ENCODE data around the gene SPATA6L. TPM values are rescaled to one million over a fixed set of nuclear protein-coding genes. Genes with fewer than 3 reads are reported as not detected.
A peak's percentile ranks its signal among the peaks of the same experiment; 100 is the strongest.

SPATA6L gene
- total RNA-seq, 1 donor from 2014 or later: 1.3 TPM

DNA sequence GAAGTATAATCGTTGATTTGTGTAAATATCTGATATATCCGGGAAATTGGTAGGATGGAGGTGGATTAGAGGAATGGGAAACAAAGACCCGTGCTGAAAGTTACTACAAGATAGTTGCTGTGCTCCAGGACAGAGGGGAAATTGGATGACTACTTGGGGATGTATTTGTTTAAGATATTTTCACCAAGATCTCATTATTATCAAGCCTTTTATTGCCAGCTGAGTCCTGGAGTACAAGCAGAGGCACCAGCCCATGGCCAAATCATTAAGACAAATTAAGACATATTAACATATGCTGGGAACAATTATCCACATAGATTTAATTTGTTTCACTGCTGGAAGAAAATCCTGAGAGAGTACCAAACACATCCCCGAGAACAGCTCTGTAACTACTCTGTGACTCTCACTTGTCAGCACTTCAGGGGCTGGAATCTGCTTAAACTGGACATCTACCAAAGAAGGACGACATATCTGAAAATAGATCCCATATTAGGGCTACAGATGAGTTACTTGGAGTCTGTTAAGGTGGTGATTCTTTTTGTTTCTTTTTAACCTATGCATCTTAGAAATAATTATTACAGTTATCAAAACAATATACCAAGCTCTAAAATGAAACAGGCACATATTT is 107.8 kb downstream of the SPATA6L start:
- DNase-seq (ENCODE audit: low read depth): no peak
- TF ChIP-seq, protein P1, sequence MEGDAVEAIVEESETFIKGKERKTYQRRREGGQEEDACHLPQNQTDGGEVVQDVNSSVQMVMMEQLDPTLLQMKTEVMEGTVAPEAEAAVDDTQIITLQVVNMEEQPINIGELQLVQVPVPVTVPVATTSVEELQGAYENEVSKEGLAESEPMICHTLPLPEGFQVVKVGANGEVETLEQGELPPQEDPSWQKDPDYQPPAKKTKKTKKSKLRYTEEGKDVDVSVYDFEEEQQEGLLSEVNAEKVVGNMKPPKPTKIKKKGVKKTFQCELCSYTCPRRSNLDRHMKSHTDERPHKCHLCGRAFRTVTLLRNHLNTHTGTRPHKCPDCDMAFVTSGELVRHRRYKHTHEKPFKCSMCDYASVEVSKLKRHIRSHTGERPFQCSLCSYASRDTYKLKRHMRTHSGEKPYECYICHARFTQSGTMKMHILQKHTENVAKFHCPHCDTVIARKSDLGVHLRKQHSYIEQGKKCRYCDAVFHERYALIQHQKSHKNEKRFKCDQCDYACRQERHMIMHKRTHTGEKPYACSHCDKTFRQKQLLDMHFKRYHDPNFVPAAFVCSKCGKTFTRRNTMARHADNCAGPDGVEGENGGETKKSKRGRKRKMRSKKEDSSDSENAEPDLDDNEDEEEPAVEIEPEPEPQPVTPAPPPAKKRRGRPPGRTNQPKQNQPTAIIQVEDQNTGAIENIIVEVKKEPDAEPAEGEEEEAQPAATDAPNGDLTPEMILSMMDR (IDR thresholded peaks at IDR 0.05; ENCODE audit: insufficient read depth, low read length, poor library complexity, severe bottlenecking): no peak
- H3K27me3 ChIP-seq (ENCODE audit: control insufficient read depth, insufficient read depth, low read length): no peaks in the 10 kb centered on the region
- no peak overlapping the region for H3K4me3 ChIP-seq (ENCODE audit: low read depth, low read length)
- no peaks in the 10 kb centered on the region for H3K36me3 ChIP-seq (ENCODE audit: control insufficient read depth, insufficient read depth, low read length)

- Histone ChIP-seq H3K36me3 (ENCODE audit: control insufficient read depth, insufficient read depth, low read length) (no peaks in the 10 kb centered on the region), H3K27me3 (ENCODE audit: control insufficient read depth, insufficient read depth, low read length) (no peaks in the 10 kb centered on the region), H3K4me3 (ENCODE audit: low read depth, low read length) (no peak overlapping the region)
- TF ChIP-seq, protein P1 (IDR thresholded peaks at IDR 0.05; ENCODE audit: insufficient read depth, low read length, poor library complexity, severe bottlenecking): no peak
- peak; percentile 26 for DNase-seq (ENCODE audit: low read depth)
Observed at GRCh38 chr9:4555236-4555635, 111.0 kb downstream of the SPATA6L start.

DNA sequence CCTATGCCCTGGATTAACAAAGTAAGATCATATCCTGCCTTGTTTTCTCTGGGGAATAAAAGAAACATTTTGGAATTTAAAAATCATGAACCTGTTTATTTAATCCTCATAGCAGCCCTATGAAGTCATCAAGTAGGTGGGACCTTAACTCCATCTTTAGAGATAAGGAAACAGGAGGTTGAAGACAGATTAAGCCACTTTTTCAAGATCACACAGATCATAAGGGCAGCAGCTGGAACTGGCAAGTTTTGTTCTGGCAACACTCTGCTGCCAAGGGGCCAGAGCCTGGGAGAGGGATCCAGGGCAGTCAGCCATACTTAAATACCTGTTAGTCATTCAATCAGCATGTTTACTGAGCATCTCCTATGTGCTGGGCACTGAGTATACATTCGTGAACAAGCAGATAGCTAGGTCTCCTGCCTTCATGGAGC is 112.3 kb downstream of the SPATA6L start:
- H3K4me3 ChIP-seq (ENCODE audit: low read depth, low read length): no peak overlapping the region
- H3K27me3 ChIP-seq (ENCODE audit: control insufficient read depth, insufficient read depth, low read length): no peaks in the 10 kb centered on the region
- H3K36me3 ChIP-seq (ENCODE audit: control insufficient read depth, insufficient read depth, low read length): no peaks in the 10 kb centered on the region
- TF ChIP-seq, protein P1 (IDR thresholded peaks at IDR 0.05; ENCODE audit: insufficient read depth, low read length, poor library complexity, severe bottlenecking): no peak
- DNase-seq (ENCODE audit: low read depth): no peak

GRCh38 chr9:4550777-4551484 is 115.3 kb downstream of the SPATA6L start:
- H3K36me3 ChIP-seq (ENCODE audit: control insufficient read depth, insufficient read depth, low read length): no peaks in the 10 kb centered on the region
- DNase-seq (ENCODE audit: low read depth): no peak

GRCh38 chr9:4549751-4550295 is 116.5 kb downstream of the SPATA6L start:
- Histone ChIP-seq H3K4me3 (ENCODE audit: low read depth, low read length) (no peak overlapping the region), H3K27me3 (ENCODE audit: control insufficient read depth, insufficient read depth, low read length) (no peaks in the 10 kb centered on the region), H3K36me3 (ENCODE audit: control insufficient read depth, insufficient read depth, low read length) (no peaks in the 10 kb centered on the region)
- no peak for DNase-seq (ENCODE audit: low read depth)
- TF ChIP-seq, protein P1 (IDR thresholded peaks at IDR 0.05; ENCODE audit: insufficient read depth, low read length, poor library complexity, severe bottlenecking): no peak

More at GRCh38 chr9:4550777-4551484, 115.3 kb downstream of the SPATA6L start:
- H3K4me3 ChIP-seq (ENCODE audit: low read depth, low read length): no peak overlapping the region
- no peaks in the 10 kb centered on the region for H3K27me3 ChIP-seq (ENCODE audit: control insufficient read depth, insufficient read depth, low read length)
- TF ChIP-seq, protein P1 (IDR thresholded peaks at IDR 0.05; ENCODE audit: insufficient read depth, low read length, poor library complexity, severe bottlenecking): no peak

Data from kidney epithelial cell (primary cell).